Common myeloid progenitor, CD34-positive (primary cell): Measurements from ENCODE around the gene TNRC18.
"Not testable (repeated sequence)": the region's sequence is repeated elsewhere in the genome, so short reads cannot be mapped to it uniquely, and the experiment has no call there.

Experiments
- CTCF ChIA-PET: fragments of 350-600 bp; sonication (Branson Sonifier 250); formaldehyde crosslinking; loops from one replicate; lab custom pipeline; 2021; ENCODE audit warnings: antibody characterized with exemption; lab: Charles Lee
- POLR2A ChIA-PET: fragments of 350-600 bp; sonication (Branson Sonifier 250); formaldehyde crosslinking; loops from one replicate; lab custom pipeline; 2021; ENCODE audit warnings: antibody characterized with exemption; lab: Charles Lee
- DNase-seq, 3 donors: peaks; one replicate each; pipeline versions ENCODE4 v3.0.0 to v3.0.0-alpha.2; 2013
- H3K27ac ChIP-seq, 2 experiments: 1 replicate in 1 of 2; 2 replicates in 1 of 2; pipeline ENCODE4 v1.7.0; 2013; ENCODE audit warnings: inconsistent platforms in 2 of 2, low read length in 2 of 2, mild to moderate bottlenecking in 2 of 2, low read depth in 1 of 2, moderate library complexity in 1 of 2; ENCODE audit not compliant: severe bottlenecking in 2 of 2, insufficient read depth in 1 of 2, poor library complexity in 1 of 2
- H3K27me3 ChIP-seq, 5 experiments: replicated peaks in 2 of 5; 1 replicate in 3 of 5; 2 replicates in 2 of 5; pipeline versions ENCODE4 v1.6.1 to v1.7.0; 2013; ENCODE audit warnings: low read length in 4 of 5, mild to moderate bottlenecking in 2 of 5, moderate library complexity in 2 of 5, inconsistent platforms in 1 of 5; ENCODE audit not compliant: insufficient read depth in 5 of 5, control insufficient read depth in 4 of 5
- H3K36me3 ChIP-seq, 4 experiments: 1 replicate in 2 of 4; 2 replicates in 2 of 4; pipeline versions ENCODE4 v1.6.1 to v1.7.0; 2013; ENCODE audit warnings: low read length in 3 of 4, control low read depth in 1 of 4, mild to moderate bottlenecking in 1 of 4; ENCODE audit not compliant: control insufficient read depth in 4 of 4, insufficient read depth in 4 of 4
- H3K4me1 ChIP-seq, 4 experiments: 1 replicate in 3 of 4; 2 replicates in 1 of 4; pipeline versions ENCODE4 v1.6.1 to v1.7.1; 2013; ENCODE audit warnings: low read length in 3 of 4, mild to moderate bottlenecking in 3 of 4, control low read depth in 1 of 4, inconsistent platforms in 1 of 4, moderate library complexity in 1 of 4; ENCODE audit not compliant: control insufficient read depth in 4 of 4, insufficient read depth in 4 of 4; ENCODE audit errors: control extremely low read depth in 1 of 4
- H3K4me3 ChIP-seq, 7 experiments: 1 replicate in 4 of 7; 2 replicates in 3 of 7; pipeline versions ENCODE4 v1.5.1 to v1.7.0; 2013; ENCODE audit warnings: mild to moderate bottlenecking in 7 of 7, low read length in 6 of 7, moderate library complexity in 6 of 7, inconsistent platforms in 2 of 7, low read depth in 2 of 7, control low read depth in 1 of 7; ENCODE audit not compliant: insufficient read depth in 4 of 7, control insufficient read depth in 1 of 7; ENCODE audit errors: extremely low read depth in 1 of 7
- H3K9me3 ChIP-seq, 5 experiments: 1 replicate in 4 of 5; 2 replicates in 1 of 5; pipeline versions ENCODE4 v1.6.1 to v1.7.1; 2013; ENCODE audit warnings: low read length in 4 of 5, mild to moderate bottlenecking in 2 of 5, inconsistent platforms in 1 of 5, low read depth in 1 of 5, moderate library complexity in 1 of 5; ENCODE audit not compliant: control insufficient read depth in 4 of 5, insufficient read depth in 2 of 5; ENCODE audit errors: control extremely low read depth in 1 of 5
- WGBS: methylation state at CpG from one replicate; pipeline ENCODE4 v1.1.5; 2013; ENCODE audit not compliant: insufficient coverage; 5-methylcytosine and 5-hydroxymethylcytosine counted together

TNRC18 gene

DNA sequence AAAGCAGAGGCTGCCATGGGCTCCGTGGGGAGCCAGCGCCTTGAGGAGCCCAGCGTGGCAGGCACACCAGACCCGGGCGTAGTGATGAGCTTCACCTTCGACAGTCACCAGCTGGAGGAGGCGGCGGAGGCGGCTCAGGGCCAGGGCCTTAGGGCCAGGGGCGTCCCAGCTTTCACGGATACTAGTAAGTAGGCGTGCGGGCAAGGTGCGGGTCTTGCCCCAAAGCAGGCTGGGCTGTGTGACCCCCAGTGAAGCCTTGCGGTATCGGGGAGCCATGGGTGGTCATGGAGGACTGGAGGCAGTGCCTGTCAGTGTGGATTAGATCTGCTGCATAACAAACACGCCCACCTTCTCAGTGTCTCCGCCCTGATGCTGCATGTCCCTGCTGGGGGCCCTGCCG lies 135.8 kb downstream of the TNRC18 start:
- peaks cover 0 to 5% (median 4%) of the 10 kb centered on the region in 4 experiments for H3K4me1 ChIP-seq
- H3K4me3 ChIP-seq, result no peak overlapping the region
- WGBS, result 94% methylated on average over 12 of the region's 19 CpGs
- peak in 1 of 3 donors; percentile 15 for DNase-seq
- no peak overlapping the region for H3K27ac ChIP-seq
- no peaks in the 10 kb centered on the region for H3K9me3 ChIP-seq
- H3K36me3 ChIP-seq, result no peaks in the 10 kb centered on the region
- H3K27me3 ChIP-seq, result peaks cover 0 to 18% (median 2%) of the 10 kb centered on the region in 5 experiments
- ChIA-PET CTCF (no interaction called here), POLR2A (no interaction called here)

GRCh38 chr7:5287373-5287772 lies 136.3 kb downstream of the TNRC18 start:
- POLR2A ChIA-PET, H3K36me3 ChIP-seq, H3K27ac ChIP-seq, H3K4me3 ChIP-seq, H3K9me3 ChIP-seq, CTCF ChIA-PET, DNase-seq, H3K4me1 ChIP-seq: not testable (repeated sequence)
- WGBS, result 91% methylated on average over 4 of the region's 5 CpGs
- H3K27me3 ChIP-seq, result peaks cover 0 to 18% (median 2%) of the 10 kb centered on the region in 5 experiments

DNA sequence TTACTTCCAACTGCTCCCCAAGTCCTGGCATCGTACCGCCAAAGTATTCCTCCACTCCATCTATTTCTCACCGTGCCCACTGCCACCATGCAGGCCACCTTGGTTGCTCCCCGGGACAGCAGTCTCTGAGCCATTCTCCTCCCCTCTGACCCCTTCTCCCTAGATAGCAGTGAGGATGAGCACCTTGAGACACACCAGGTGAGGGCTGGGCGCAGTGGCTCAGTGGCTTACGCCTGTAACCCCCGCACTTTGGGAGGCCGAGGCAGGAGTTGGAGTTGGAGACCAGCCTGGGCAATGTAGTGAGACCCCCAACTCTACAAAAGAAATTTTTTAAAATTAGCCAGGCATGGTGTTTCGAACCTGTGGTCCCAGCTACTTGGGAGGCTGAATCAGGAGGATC lies 136.7 kb downstream of the TNRC18 start:
- CTCF ChIA-PET, result no interaction called here

GRCh38 chr7:5284304-5285281 lies 139.0 kb downstream of the TNRC18 start:
- Histone ChIP-seq H3K4me1 (peaks cover 0 to 5% (median 4%) of the 10 kb centered on the region in 4 experiments), H3K9me3 (no peaks in the 10 kb centered on the region), H3K36me3 (no peaks in the 10 kb centered on the region), H3K27ac (no peak overlapping the region), H3K27me3 (peaks cover 0 to 20% (median 2%) of the 10 kb centered on the region in 5 experiments), H3K4me3 (no peak overlapping the region)
- CTCF ChIA-PET, result interaction anchor here (0.6 kb wide), 1 partner anchor 44 kb away, joined by 3 read pairs; no protein-coding TSS in a partner anchor
- POLR2A ChIA-PET, result no interaction called here
- WGBS, result 72% methylated on average over 16 of the region's 24 CpGs
- peak; percentile 39 to 55 (median 55) for DNase-seq

More for the DNA sequence above, 136.7 kb downstream of the TNRC18 start:
- 85% methylated on average over 9 of the region's 9 CpGs for WGBS
- H3K27me3 ChIP-seq, result peaks cover 0 to 18% (median 2%) of the 10 kb centered on the region in 5 experiments
- H3K4me3 ChIP-seq, result no peak overlapping the region
- H3K9me3 ChIP-seq, result no peaks in the 10 kb centered on the region
- peaks cover 0 to 5% (median 4%) of the 10 kb centered on the region in 4 experiments for H3K4me1 ChIP-seq
- no peak overlapping the region for H3K27ac ChIP-seq
- DNase-seq, result no peak
- H3K36me3 ChIP-seq, result no peaks in the 10 kb centered on the region
- POLR2A ChIA-PET, result no interaction called here

DNA sequence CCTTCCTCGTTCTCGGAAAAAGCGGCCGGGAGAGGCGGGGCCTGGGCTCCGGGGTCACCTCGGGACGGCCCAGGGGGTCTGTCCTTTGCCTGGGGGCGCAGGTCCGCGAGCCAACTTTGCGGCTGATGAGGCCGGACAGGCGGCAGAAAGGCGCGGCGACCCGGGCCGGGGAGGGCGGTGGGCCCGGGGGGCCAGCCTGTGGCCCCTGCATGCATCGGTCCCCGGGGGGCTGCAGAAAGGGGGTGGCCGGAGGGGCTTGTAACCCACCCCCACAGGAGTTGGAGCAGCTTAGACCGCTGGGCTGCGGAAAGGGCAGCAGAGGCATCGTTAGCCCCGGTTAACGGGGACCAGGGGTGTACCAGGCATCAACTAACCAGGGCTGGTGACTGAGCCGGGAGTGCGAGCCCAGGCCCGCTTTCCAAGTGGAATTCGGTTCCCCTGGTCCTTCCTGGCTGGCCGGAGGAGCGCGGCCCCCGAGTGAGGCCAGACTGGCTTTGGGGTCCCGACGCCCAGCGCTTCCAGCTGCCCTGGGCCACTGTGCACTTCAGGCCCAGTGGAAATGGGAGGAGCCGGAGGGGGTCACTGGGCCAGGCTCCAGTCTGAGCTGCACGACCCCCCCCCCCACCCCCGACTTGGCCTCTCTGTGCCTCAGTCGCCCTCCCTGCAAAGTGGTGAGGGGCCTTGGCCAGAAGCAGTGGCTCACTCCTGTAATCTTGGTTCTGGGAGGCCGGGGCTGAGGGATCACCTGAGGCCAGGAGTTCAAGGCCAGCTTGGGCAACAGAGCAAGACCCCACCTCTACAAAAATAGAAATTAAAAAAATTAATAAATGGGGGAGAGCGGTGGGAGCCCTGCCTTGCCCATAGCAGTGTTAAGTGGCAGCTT lies 140.0 kb downstream of the TNRC18 start:
- ChIA-PET POLR2A (no interaction called here), CTCF (no interaction called here)
- no peaks in the 10 kb centered on the region for H3K36me3 ChIP-seq
- H3K4me1 ChIP-seq, result peaks cover 0 to 5% (median 4%) of the 10 kb centered on the region in 4 experiments
- H3K9me3 ChIP-seq, result no peaks in the 10 kb centered on the region
- peak overlapping the region in 4 of 7 experiments; percentile 13 to 48 (median 30) for H3K4me3 ChIP-seq
- WGBS, result 14% methylated on average over 14 of the region's 46 CpGs
- no peak overlapping the region for H3K27ac ChIP-seq
- DNase-seq, result no peak
- H3K27me3 ChIP-seq, result peaks cover 0 to 20% (median 2%) of the 10 kb centered on the region in 5 experiments

- H3K27ac ChIP-seq, result no peak within 1 kb of the TSS
- no peaks in the 10 kb centered on the region for H3K36me3 ChIP-seq
- CTCF ChIA-PET, result no interaction called here
- POLR2A ChIA-PET, result no interaction called here
- no peaks in the 10 kb centered on the region for H3K9me3 ChIP-seq
- H3K27me3 ChIP-seq, result peaks cover 0 to 20% (median 2%) of the 10 kb centered on the region in 5 experiments
- DNase-seq, result peak; percentile 24 to 30 (median 26)
- H3K4me3 ChIP-seq, result peak within 1 kb of the TSS in 4 of 7 experiments; percentile 13 to 48 (median 30)
- H3K4me1 ChIP-seq, result peaks cover 0 to 5% (median 4%) of the 10 kb centered on the region in 4 experiments
- under 1% methylated on average over 24 of the region's 69 CpGs for WGBS
Observed at GRCh38 chr7:5282543-5283316, 140.9 kb downstream of the TNRC18 start, which contains the start of gene SLC29A4. TSS of gene SLC29A4 (plus strand) at chr7:5282943. CDS start at chr7:5287817, 4,874 bp downstream.
